ENCODE results near the gene ABCD2.

- TF ChIP-seq POLR2AphosphoS5 (IDR thresholded peaks at IDR 0.05; ENCODE audit: low read depth) (no peak), CTCF (IDR thresholded peaks at IDR 0.05; ENCODE audit: insufficient read depth, low read length) (no peak)
Measured at GRCh38 chr12:39647383-39647782, 27.8 kb upstream of the ABCD2 start.
